Stimulated activated CD8-positive, alpha-beta memory T cell treated with anti-CD3 and anti-CD28 coated beads, Interleukin-2, amount 100 ng/mL, for 48 hours (primary cell): ENCODE results near the gene FAM222B.

Experiments
- DNase-seq, 2 donors: peaks; one replicate each; pipeline ENCODE4 v3.0.0-alpha.2; 2020; ENCODE audit warnings: low read depth in 2 of 2

The FAM222B gene

GRCh38 chr17:28714281-28714680 lies 128.3 kb downstream of the FAM222B start:
- no peak for DNase-seq

GRCh38 chr17:28712705-28713415 lies 129.7 kb downstream of the FAM222B start:
- no peak for DNase-seq

GRCh38 chr17:28712032-28712704 lies 130.4 kb downstream of the FAM222B start:
- no peak for DNase-seq

- no peak for DNase-seq
These were observed 130.9 kb downstream of the FAM222B start, which contains the start of gene PROCA1 for GRCh38 chr17:28711723-28712031. Gene PROCA1 (minus strand): TSS chr17:28711888. CDS start chr17:28711660, 228 bp downstream.

- peak; percentile 81 to 88 for DNase-seq
These were observed 131.5 kb downstream of the FAM222B start for GRCh38 chr17:28710861-28711722.

- DNase-seq, result no peak
These were observed 135.3 kb downstream of the FAM222B start for GRCh38 chr17:28707339-28707720.

GRCh38 chr17:28706471-28707338 lies 135.9 kb downstream of the FAM222B start:
- DNase-seq, result no peak
